Uterus (tissue), 4 donors: Measurements from ENCODE around the gene TMEM61. TPM values are rescaled to one million over a fixed set of nuclear protein-coding genes. Genes with fewer than 3 reads are reported as not detected.
A peak's percentile ranks its signal among the peaks of the same experiment; 100 is the strongest.

Experiments
- DNase-seq, 2 donors: peaks; one replicate each; pipeline ENCODE4 v3.0.0-alpha.2; 2019 to 2020
- H3K27ac ChIP-seq, 2 donors: fragments of 200-600 bp; sonication (generic); 1 replicate in 1 of 2; 2 replicates in 1 of 2; pipeline ENCODE4 v1.5.1; 2016 to 2018
- H3K27me3 ChIP-seq, 2 donors: fragments of 200-600 bp; sonication (generic); one replicate each; pipeline ENCODE4 v1.5.1; 2018 to 2019; ENCODE audit warnings: control low read depth in 1 of 2
- H3K36me3 ChIP-seq, 2 donors: fragments of 200-600 bp; sonication (generic); one replicate each; pipeline ENCODE4 v1.5.1; 2019; ENCODE audit warnings: control low read depth in 1 of 2
- H3K4me1 ChIP-seq, 2 donors: fragments of 200-600 bp; sonication (generic); one replicate each; pipeline ENCODE4 v1.5.1; 2018 to 2019; ENCODE audit warnings: control low read depth in 1 of 2
- H3K4me3 ChIP-seq, 2 donors: fragments of 200-600 bp; sonication (generic); 1 replicate in 1 of 2; 2 replicates in 1 of 2; pipeline ENCODE4 v1.5.1; 2018 to 2019; ENCODE audit warnings: mild to moderate bottlenecking in 1 of 2
- H3K9me3 ChIP-seq, 2 donors: fragments of 200-600 bp; sonication (generic); one replicate each; pipeline ENCODE4 v1.5.1; 2019; ENCODE audit warnings: control low read depth in 1 of 2
- CTCF ChIP-seq, 4 experiments: fragments of 200-600 bp in 2 of 4; fragments of 450-650 bp in 2 of 4; sonication (generic) in 2 of 4; IDR thresholded peaks; one replicate each; pipeline ENCODE4 v1.5.1; 2016 to 2019; ENCODE audit warnings: antibody characterized with exemption in 4 of 4, mild to moderate bottlenecking in 2 of 4, moderate library complexity in 1 of 4
- POLR2A ChIP-seq, 2 donors: fragments of 450-650 bp; IDR thresholded peaks; one replicate each; pipeline ENCODE4 v1.6.1; 2016; ENCODE audit warnings: antibody characterized with exemption in 2 of 2, mild to moderate bottlenecking in 1 of 2, moderate library complexity in 1 of 2
- intact Hi-C: fragments of 100-400 bp; cut with DNase I; formaldehyde crosslinking; loops from one replicate; pipeline ENCODE4 v1.15.1; 2023; ENCODE audit warnings: low total_unique reads
- total RNA-seq, 4 donors: library from RNA; depleted of rRNA in 3 of 4; stranded (reverse); fragments of >200 nt in 3 of 4; gene quantifications; one replicate each; pipeline versions ENCODE4 v1.1.0 to v1.2.4, GENCODE V29; 2014 to 2023
- donor health status: DM: yes; HTN: yes; CAD: no.

The TMEM61 gene
- total RNA-seq, 4 donors from 2014 or later: 0.35 TPM; not detected in 3

GRCh38 chr1:54979327-54979891 is 1.0 kb upstream of the TMEM61 start:
- H3K4me3 ChIP-seq: no peak overlapping the region
- H3K36me3 ChIP-seq: no peaks in the 10 kb centered on the region
- intact Hi-C loops: no loop called here
- no peak overlapping the region for H3K27ac ChIP-seq
- DNase-seq: peak in 1 of 2 donors; percentile 1
- peaks cover 0 to 7% of the 10 kb centered on the region in 2 donors for H3K27me3 ChIP-seq
- TF ChIP-seq CTCF (IDR thresholded peaks at IDR 0.05) (no peak), POLR2A (IDR thresholded peaks at IDR 0.05) (no peak)
- H3K4me1 ChIP-seq: peaks cover 0 to 4% of the 10 kb centered on the region in 2 donors
- no peaks in the 10 kb centered on the region for H3K9me3 ChIP-seq

GRCh38 chr1:54980046-54980527 is 341 bp upstream of the TMEM61 start:
- no peak overlapping the region for H3K27ac ChIP-seq
- H3K4me3 ChIP-seq: no peak overlapping the region
- DNase-seq: no peak
- H3K4me1 ChIP-seq: peaks cover 0 to 4% of the 10 kb centered on the region in 2 donors
- H3K36me3 ChIP-seq: no peaks in the 10 kb centered on the region
- no peaks in the 10 kb centered on the region for H3K9me3 ChIP-seq
- peaks cover 0 to 7% of the 10 kb centered on the region in 2 donors for H3K27me3 ChIP-seq
- TF ChIP-seq CTCF (IDR thresholded peaks at IDR 0.05): no peak
- no peak for TF ChIP-seq POLR2A (IDR thresholded peaks at IDR 0.05)
- intact Hi-C loops: no loop called here

- intact Hi-C loops: no loop called here
- TF ChIP-seq POLR2A (IDR thresholded peaks at IDR 0.05) (no peak), CTCF (IDR thresholded peaks at IDR 0.05) (no peak)
- Histone ChIP-seq H3K36me3 (no peaks in the 10 kb centered on the region), H3K27me3 (peaks cover 0 to 7% of the 10 kb centered on the region in 2 donors), H3K4me3 (no peak overlapping the region), H3K9me3 (no peaks in the 10 kb centered on the region), H3K4me1 (peaks cover 0 to 4% of the 10 kb centered on the region in 2 donors), H3K27ac (no peak overlapping the region)
- no peak for DNase-seq
Measured at GRCh38 chr1:54981466-54981865, 1.0 kb downstream of the TMEM61 start.

- H3K27ac ChIP-seq: no peak overlapping the region
- H3K27me3 ChIP-seq: peaks cover 0 to 7% of the 10 kb centered on the region in 2 donors
- H3K36me3 ChIP-seq: no peaks in the 10 kb centered on the region
- TF ChIP-seq CTCF (IDR thresholded peaks at IDR 0.05) (no peak), POLR2A (IDR thresholded peaks at IDR 0.05) (no peak)
- intact Hi-C loops: no loop called here
- H3K4me1 ChIP-seq: peaks cover 0 to 4% of the 10 kb centered on the region in 2 donors
- H3K9me3 ChIP-seq: no peaks in the 10 kb centered on the region
- no peak overlapping the region for H3K4me3 ChIP-seq
- DNase-seq: peak in 1 of 2 donors; percentile 5
Measured at GRCh38 chr1:54982739-54983138, 2.3 kb downstream of the TMEM61 start.

GRCh38 chr1:54984131-54984842 is 3.9 kb downstream of the TMEM61 start:
- Histone ChIP-seq H3K4me3 (no peak overlapping the region), H3K36me3 (no peaks in the 10 kb centered on the region), H3K27me3 (peaks cover 0 to 7% of the 10 kb centered on the region in 2 donors), H3K4me1 (peaks cover 0 to 4% of the 10 kb centered on the region in 2 donors), H3K27ac (no peak overlapping the region), H3K9me3 (no peaks in the 10 kb centered on the region)
- TF ChIP-seq POLR2A (IDR thresholded peaks at IDR 0.05) (no peak), CTCF (IDR thresholded peaks at IDR 0.05) (no peak)
- intact Hi-C loops: no loop called here
- peak in 1 of 2 donors; percentile 2 for DNase-seq
